Bronchial epithelial cell (primary cell): ENCODE measurements around the gene PBX1. TPM values are rescaled to one million over a fixed set of nuclear protein-coding genes. Genes with fewer than 3 reads are reported as not detected.

ENCODE experiments used
- DNase-seq: peaks from one replicate; pipeline ENCODE4 v3.0.0-alpha.2; 2010; ENCODE audit warnings: low read depth
- FAIRE-seq: peaks from 2 replicates; lab custom pipeline; 2011; peaks lifted over from hg19 to GRCh38; lab: Jason Lieb, UNC
- H3K27me3 ChIP-seq: 2 replicates; pipeline ENCODE4 v1.5.1; 2011; ENCODE audit warnings: low read length; ENCODE audit not compliant: control insufficient read depth, insufficient read depth
- H3K36me3 ChIP-seq: 2 replicates; pipeline ENCODE4 v1.5.1; 2011; ENCODE audit warnings: low read length; ENCODE audit not compliant: control insufficient read depth, insufficient read depth
- H3K4me3 ChIP-seq: 2 replicates; pipeline ENCODE4 v1.5.1; 2011; ENCODE audit warnings: mild to moderate bottlenecking, low read depth, low read length, control low read depth
- total RNA-seq: library from RNA; depleted of rRNA; stranded (reverse); fragments of >200 nt; gene quantifications from 2 replicates; pipeline ENCODE4 v1.2.1, GENCODE V29; 2014
- TF ChIP-seq, protein P1 (sequence below): IDR thresholded peaks from 2 replicates; pipeline ENCODE4 v1.5.1; 2011; ENCODE audit warnings: mild to moderate bottlenecking, moderate library complexity, low read length, control low read depth, inconsistent platforms; ENCODE audit not compliant: insufficient read depth, severe bottlenecking

PBX1 gene
- total RNA-seq, 1 donor from 2014 or later, result 3.2 TPM

DNA sequence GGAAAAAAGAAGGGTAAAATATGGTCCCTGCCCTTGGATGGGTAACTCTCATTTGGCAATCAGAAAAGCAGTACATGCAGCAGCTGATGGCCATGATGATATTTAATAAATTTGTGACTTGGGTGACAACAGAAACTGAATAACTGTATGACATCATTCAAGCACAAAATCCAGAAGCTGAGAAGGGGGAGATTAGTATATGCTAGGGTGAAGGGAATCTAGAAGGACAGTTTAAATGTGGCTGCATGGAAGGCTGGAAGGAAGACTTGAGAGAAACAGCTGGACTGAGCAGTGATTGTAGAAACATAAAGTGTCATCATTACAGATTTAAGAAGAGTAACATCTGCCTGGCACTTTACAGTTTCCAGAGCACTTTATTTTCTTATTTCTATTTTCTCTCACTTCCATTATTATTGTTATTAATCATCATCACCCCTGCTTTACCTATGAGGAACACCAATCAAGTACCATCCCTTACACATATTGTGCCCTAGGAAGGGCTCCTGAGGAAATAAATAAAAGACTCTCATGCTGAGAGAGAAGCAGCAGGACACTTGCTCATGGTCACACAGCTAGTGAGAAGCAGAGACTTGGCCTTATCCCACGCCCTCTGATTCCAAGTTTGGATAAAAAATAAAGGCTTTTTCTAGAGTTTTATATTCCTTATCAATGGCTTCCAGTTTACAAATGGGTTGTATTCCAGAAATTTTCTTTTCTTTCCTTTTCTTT lies 207.2 kb downstream of the PBX1 start:
- H3K4me3 ChIP-seq, result no peak overlapping the region
- FAIRE-seq (no peak), DNase-seq (no peak)
- no peaks in the 10 kb centered on the region for H3K27me3 ChIP-seq
- TF ChIP-seq, protein P1, sequence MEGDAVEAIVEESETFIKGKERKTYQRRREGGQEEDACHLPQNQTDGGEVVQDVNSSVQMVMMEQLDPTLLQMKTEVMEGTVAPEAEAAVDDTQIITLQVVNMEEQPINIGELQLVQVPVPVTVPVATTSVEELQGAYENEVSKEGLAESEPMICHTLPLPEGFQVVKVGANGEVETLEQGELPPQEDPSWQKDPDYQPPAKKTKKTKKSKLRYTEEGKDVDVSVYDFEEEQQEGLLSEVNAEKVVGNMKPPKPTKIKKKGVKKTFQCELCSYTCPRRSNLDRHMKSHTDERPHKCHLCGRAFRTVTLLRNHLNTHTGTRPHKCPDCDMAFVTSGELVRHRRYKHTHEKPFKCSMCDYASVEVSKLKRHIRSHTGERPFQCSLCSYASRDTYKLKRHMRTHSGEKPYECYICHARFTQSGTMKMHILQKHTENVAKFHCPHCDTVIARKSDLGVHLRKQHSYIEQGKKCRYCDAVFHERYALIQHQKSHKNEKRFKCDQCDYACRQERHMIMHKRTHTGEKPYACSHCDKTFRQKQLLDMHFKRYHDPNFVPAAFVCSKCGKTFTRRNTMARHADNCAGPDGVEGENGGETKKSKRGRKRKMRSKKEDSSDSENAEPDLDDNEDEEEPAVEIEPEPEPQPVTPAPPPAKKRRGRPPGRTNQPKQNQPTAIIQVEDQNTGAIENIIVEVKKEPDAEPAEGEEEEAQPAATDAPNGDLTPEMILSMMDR, result no peak
- H3K36me3 ChIP-seq, result no peaks in the 10 kb centered on the region

DNA sequence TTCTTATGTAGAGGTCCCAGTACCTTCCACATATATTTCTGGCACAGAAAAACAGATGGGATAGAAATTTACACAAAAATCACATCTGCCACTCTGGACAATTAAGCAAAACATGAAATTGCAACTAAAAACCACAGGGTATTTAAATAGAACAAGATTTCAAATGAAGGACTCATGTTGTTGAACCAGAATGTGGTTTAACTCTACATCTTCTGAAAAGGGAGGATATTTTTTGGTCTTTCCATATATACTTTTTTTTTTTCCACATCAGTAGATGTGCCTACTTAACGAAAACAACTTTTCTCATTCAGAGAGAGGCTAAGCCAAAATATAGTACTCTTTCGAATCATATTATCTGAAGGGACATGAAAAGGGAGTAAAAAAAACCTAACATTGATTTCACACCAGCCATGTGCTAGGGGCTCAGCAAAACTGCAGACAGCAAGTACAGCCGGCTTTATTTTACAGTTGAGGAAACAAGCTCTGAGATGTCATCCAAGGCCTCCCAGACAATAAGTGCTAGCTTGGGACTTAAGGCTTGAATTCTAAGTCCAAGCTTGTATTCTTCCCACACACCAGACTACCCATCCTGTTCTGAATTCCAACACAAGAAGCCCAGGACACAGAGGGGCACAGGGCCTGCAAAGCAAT lies 208.9 kb downstream of the PBX1 start:
- Histone ChIP-seq H3K27me3 (no peaks in the 10 kb centered on the region), H3K4me3 (no peak overlapping the region), H3K36me3 (no peaks in the 10 kb centered on the region)
- no peak for FAIRE-seq
- DNase-seq, result no peak
- TF ChIP-seq, protein P1, result no peak

DNA sequence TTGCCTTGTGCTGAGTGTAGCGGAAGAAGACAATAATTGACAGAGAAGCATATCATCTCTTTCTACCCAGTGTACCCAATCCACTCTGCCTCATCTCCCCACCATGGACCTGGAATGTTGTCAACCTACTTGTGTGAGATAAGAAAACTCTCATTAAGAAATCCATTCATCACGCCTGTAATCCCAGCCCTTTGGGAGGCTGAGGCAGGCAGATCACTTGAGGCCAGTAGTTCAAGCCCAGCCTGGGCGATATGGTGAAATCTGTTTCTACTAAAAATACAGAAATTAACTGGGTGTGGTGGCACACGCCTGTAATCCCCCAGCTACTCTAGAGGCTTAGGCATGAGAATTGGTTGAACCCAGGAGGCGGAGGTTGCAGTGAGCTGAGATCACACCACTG lies 209.6 kb downstream of the PBX1 start:
- DNase-seq (no peak), FAIRE-seq (no peak)
- no peaks in the 10 kb centered on the region for H3K27me3 ChIP-seq
- TF ChIP-seq, protein P1, result no peak
- H3K36me3 ChIP-seq, result no peaks in the 10 kb centered on the region
- no peak overlapping the region for H3K4me3 ChIP-seq

DNA sequence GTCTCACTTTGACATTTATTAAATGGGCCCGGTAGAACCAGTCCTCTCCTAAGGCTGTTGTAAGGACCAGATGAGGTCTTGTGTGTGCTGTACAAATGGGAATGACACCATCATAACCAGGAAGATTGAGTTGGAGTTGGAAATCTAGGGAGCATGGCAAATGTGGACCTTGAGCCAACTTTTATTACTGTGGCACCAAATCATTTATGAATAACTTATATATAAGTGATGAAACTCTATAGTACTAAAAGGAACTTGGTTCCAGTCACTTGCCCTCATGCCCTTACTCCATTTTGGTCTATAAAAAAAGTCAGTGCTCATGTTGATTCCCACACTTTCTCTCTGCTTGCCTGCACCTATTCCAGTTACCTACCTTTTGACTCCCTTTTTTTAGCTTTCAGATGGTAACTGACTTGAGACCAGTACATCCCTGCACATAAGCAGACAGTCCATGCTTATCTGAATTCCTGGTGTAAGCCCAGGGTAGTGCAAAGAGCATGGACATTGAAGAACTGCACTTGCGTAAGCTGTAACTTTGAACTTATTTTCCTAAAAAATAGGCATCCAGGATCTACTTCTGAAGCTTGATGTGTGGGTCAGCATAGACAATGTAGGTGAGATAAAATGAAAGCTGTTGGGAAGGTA lies 210.6 kb downstream of the PBX1 start:
- no peak overlapping the region for H3K4me3 ChIP-seq
- H3K36me3 ChIP-seq, result no peaks in the 10 kb centered on the region
- DNase-seq (no peak), FAIRE-seq (no peak)
- TF ChIP-seq, protein P1, result no peak
- no peaks in the 10 kb centered on the region for H3K27me3 ChIP-seq

DNA sequence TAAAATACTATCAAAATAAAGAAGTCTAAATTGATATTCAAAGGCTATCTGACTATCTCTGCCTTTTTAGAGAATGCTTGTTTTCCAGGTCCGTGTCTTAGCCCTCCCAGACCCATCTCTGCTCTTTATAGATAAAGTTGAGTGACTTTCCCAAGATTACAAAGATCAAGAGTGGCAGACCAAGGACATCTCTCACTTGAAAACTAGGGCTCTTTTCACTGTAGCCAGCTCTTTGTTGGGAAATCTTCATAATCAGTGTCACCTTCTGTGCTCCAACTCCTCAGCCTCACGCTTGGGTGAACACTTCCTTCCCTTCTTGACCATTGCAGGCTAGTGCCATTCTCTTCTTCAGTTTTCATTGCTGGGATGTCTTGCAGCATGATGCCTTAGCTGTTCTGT lies 211.1 kb downstream of the PBX1 start:
- FAIRE-seq (no peak), DNase-seq (no peak)
- no peaks in the 10 kb centered on the region for H3K27me3 ChIP-seq
- H3K36me3 ChIP-seq, result no peaks in the 10 kb centered on the region
- no peak overlapping the region for H3K4me3 ChIP-seq
- TF ChIP-seq, protein P1, result no peak
